GM19397 (cell line): ENCODE data around the gene CNBD2.
A peak's percentile ranks its signal among the peaks of the same experiment; 100 is the strongest.
"Not testable (repeated sequence)": the region's sequence is repeated elsewhere in the genome, so short reads cannot be mapped to it uniquely, and the experiment has no call there.

Source experiments
- ATAC-seq: cut with Tn5 transposase; IDR thresholded peaks from one replicate; pipeline ENCODE4 v1.9.1; 2021; ENCODE audit warnings: mild to moderate bottlenecking, moderate library complexity; ENCODE audit not compliant: unreplicated experiment

Gene CNBD2

GRCh38 chr20:36018208-36018988 is 50.0 kb downstream of the CNBD2 start:
- ATAC-seq: no peak

- ATAC-seq: not testable (repeated sequence)
Observed at GRCh38 chr20:36026131-36026530, 57.7 kb downstream of the CNBD2 start.

GRCh38 chr20:36028106-36028808 is 59.9 kb downstream of the CNBD2 start:
- ATAC-seq: no peak

- ATAC-seq: no peak
Observed at GRCh38 chr20:36030149-36030548, 61.8 kb downstream of the CNBD2 start.

- ATAC-seq: no peak
Observed at GRCh38 chr20:36031806-36032205, 63.4 kb downstream of the CNBD2 start.

GRCh38 chr20:36034875-36035274 is 66.5 kb downstream of the CNBD2 start:
- ATAC-seq: no peak

- ATAC-seq: no peak
Observed at GRCh38 chr20:36035745-36036144, 67.4 kb downstream of the CNBD2 start.

GRCh38 chr20:36036688-36037087 is 68.3 kb downstream of the CNBD2 start:
- no peak for ATAC-seq

GRCh38 chr20:36040571-36040970 is 72.2 kb downstream of the CNBD2 start:
- no peak for ATAC-seq

- no peak for ATAC-seq
Observed at GRCh38 chr20:36043441-36043840, 75.1 kb downstream of the CNBD2 start.

- no peak for ATAC-seq
Observed at GRCh38 chr20:36043892-36044515, 75.6 kb downstream of the CNBD2 start.

- no peak for ATAC-seq
Observed at GRCh38 chr20:36045373-36045714, 77.0 kb downstream of the CNBD2 start.

GRCh38 chr20:36046073-36046798 is 77.8 kb downstream of the CNBD2 start:
- ATAC-seq: not testable (repeated sequence)

GRCh38 chr20:36049408-36049807 is 81.0 kb downstream of the CNBD2 start:
- ATAC-seq: not testable (repeated sequence)

GRCh38 chr20:36050436-36051317 is 82.3 kb downstream of the CNBD2 start:
- peak; percentile 90 for ATAC-seq

GRCh38 chr20:36051318-36052116 is 83.1 kb downstream of the CNBD2 start:
- ATAC-seq: no peak

- ATAC-seq: no peak
Observed at GRCh38 chr20:36052117-36052513, 83.7 kb downstream of the CNBD2 start.

GRCh38 chr20:36053863-36054518 is 85.6 kb downstream of the CNBD2 start:
- not testable (repeated sequence) for ATAC-seq

GRCh38 chr20:36055145-36055544 is 86.8 kb downstream of the CNBD2 start:
- ATAC-seq: no peak
